Fibroblast of the conjunctiva (primary cell): ENCODE measurements around the gene MACF1.
"Not testable (repeated sequence)": the region's sequence is repeated elsewhere in the genome, so short reads cannot be mapped to it uniquely, and the experiment has no call there.

Experiments
- DNase-seq: peaks from one replicate; pipeline ENCODE4 v3.0.0-alpha.2; 2010; ENCODE audit warnings: low read depth

MACF1 gene

DNA sequence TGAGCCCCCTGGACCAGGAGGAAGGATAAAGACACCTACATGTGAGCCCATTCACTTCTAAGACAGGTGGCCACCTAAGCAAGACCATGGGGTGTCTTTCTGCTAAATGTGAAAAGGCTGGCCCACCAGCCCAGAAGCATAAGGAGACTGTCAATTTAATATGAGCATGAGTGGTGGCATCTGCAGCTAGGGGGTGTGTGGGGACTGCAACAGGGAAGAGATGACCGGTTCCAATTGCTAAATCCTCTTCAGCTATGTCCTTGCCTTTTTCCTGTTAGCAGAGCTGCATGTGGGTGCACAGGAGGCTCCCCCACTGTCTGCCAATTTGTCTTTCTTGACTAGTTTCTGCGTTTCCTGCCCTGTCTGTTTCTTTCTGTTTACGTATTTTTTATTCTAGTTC, 264.7 kb downstream of the MACF1 start:
- no peak for DNase-seq

DNA sequence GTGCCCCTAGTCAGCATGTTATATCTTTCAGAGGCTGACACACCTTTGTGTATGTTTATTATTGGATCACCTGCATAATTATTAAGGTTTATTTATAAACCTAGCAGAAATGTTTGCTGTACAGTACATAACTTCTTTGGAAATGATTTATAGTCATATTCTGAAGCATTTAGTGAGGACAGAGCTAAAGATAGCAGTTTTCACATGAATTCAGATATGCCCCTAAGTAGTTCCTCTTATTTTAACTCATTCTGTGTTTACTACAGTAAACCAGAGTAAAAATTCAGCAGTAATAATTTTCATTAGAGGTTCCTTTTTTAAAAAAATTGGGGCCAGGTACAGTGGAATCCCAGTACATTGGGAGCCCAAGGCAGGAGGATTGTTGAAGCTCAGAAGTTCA, 265.5 kb downstream of the MACF1 start:
- no peak for DNase-seq

DNA sequence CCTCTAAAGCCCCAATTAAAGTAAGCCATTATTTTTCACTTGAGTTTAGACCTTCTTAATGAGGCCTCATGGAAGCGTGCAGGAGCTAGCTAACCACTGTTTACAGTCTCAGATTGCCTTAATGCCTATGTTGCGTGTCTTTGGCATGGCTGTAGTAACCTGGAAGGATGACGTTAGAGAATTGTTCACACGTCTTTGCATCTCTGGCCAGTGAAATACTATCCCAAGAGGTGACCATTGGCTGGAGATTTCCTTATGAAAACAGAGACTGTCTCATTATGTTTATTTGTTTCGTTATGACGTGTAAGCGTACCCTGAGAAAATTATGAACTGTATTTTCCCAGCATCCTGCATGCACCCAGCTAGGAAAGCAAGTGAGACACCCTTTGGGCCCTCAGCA, 268.3 kb downstream of the MACF1 start:
- DNase-seq: no peak

DNA sequence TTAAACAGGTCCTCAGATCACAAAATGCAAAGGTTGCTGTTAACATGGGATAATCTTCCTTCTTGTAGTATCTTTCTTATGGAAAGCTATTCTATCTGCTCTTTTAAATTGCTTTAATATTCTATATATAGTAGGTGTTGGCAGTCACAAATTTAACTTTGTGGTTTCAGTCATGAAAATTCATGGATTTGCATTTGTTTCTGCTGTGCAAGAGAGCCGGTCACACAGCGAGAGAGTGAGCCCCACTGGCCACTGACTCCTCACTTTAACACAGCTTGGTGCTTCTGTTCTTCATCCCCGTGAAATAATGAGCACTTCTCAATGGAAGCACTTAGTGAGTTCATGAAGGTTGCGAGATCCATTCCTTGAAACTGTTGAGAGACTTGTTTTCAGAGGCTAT, 268.8 kb downstream of the MACF1 start:
- no peak for DNase-seq

DNA sequence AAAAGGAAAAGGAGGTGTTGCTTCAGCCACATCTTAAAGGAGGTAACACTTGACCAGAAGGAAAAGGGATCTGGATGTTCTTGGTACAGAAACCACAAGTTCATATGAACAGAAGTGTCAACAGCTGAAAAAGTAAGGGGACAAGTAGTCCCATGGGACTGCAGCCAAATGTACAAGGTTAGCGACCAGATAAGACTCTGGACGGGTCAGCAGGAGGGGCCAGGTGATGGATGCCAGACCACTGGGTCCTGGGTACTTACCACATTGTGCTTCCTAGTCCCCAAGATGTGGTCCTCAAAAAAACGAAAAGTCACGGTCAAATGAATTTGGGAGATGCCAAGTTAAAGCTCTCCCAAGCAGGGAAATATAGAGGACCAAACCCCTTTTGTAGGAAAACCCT, 270.3 kb downstream of the MACF1 start:
- DNase-seq: no peak

DNA sequence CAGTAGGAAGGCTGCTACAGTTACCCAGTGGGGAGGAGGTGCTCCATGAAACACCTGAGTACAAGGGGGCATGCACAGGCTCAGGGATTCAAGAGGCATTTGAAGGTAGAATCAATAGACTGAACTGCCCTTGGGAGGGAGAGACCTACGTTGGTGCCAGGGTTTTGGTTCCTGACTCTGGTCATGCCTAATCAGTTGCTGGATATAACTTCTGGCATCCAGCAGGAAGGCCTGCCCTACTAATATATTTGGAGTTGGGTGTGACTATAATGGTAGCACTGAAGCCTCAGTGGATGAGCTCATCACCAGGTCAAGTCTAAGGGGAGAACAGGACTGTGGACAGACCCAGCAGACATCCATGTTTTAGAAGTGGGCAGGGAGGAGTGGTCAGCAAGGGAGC, 271.1 kb downstream of the MACF1 start:
- not testable (repeated sequence) for DNase-seq

DNA sequence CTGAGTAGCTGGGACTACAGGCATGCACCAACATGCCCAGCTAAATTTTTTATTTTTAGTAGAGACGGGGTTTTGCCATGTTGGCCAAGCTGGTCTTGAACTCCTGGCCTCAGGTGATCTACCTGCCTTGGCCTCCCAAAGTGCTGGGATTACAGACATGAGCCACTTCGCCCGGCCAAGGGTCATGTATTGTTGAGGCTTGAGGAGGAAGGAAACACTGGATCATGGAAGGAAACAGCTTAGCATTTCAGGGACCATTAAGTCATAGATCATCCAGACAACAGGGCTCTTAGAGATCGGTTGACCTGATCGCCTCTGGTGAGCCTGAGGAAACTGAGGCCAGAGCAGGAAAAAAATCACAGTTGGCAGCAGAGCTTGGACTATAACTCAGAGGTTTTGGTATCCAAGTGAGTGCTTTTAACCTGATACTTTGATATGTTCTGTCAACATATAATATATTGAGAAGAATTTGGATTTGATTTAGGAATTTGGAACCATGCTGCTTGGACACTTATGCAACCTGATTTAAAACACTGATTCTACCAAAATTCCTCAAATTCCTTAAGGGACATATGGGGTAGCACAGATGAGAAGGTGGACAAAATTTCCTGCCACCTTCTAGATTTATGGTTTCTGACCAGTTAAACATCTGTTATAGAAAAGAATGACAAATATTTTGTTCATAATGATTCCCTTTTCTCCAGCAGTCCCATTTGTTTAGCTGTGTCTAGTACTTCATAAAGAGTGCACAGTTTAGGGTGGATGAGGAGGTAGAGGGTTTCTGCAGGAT, 273.8 kb downstream of the MACF1 start:
- no peak for DNase-seq

DNA sequence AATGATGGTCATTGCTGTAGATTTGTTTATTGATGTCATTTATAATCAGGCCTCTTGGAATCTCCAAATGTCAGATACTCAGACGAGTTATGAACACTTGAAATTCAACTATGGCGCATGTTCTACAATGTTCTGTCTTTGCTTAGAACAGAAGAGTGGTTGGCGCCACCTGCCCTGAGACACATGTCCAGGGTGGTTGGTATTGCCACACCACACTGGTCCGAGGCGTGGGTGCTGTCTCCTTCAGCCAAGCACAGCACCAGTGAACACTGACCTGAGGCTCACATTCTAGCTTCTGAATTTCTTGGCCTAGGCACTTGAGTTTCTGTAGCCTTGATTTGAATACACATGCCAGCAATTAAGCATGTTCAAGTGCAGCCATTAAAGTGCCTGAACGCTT, 276.8 kb downstream of the MACF1 start:
- DNase-seq: no peak

DNA sequence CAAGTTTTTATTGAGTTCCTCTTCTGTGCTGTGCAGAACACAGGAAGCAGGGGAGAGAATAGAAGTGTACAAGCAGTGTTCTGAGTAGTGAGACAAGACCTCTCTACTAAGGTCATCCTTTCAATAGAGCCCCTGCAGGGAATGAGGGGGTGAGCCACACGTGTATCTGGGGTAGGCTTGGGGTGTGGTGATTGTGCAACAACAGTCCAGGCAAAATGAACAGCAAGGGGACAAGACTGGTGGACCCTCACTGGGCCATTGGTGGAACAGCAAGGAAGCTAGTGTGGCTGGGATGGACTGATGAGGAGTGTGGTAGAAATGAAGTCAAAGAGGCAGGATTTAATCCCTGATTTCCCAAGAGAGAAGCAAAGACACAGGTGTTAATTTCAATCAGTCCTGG, 278.8 kb downstream of the MACF1 start:
- no peak for DNase-seq

DNA sequence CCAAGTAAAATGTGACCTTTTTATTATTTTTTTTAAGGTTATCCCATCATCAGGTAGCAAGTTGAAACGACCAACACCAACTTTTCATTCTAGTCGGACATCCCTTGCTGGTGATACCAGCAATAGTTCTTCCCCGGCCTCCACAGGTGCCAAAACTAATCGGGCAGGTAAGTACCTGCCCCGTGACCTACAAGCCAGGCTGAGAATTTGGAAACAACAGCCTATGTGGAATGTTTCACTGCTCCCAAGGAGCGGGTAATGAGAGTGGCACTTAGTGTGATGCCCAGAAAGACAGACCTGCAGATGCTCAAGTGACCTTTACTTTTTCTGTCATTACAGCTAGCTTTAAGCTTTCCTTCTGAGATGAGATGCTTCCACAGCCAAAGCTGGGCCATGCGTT, 280.1 kb downstream of the MACF1 start:
- no peak for DNase-seq

DNA sequence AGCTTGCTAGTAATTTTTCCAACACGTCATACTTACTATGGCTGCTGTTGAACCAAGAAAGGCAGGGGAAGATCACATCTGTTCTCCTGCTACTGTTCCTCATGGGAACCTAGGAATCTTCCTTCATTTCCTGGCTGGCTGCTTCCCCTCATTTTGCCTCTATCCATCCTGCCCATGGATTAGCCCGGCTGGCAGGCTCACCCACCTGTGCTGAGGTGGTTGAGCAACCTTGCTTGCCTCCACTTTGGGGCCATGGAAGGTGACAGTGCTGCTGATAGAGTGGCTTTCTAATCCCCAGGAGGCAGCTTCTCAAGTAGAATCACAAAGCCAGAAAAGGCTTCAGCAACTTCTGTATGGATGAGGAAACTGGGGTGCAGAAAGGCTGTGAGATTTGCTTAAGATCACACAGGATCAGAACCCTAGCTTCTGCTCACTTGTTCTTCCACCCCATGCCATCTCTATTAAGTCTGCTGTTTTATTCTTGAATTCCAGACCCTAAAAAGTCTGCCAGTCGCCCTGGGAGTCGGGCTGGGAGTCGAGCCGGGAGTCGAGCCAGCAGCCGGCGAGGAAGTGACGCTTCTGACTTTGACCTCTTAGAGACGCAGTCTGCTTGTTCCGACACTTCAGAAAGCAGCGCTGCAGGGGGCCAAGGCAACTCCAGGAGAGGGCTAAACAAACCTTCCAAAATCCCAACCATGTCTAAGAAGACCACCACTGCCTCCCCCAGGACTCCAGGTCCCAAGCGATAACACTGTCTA, 280.7 kb downstream of the MACF1 start:
- no peak for DNase-seq

DNA sequence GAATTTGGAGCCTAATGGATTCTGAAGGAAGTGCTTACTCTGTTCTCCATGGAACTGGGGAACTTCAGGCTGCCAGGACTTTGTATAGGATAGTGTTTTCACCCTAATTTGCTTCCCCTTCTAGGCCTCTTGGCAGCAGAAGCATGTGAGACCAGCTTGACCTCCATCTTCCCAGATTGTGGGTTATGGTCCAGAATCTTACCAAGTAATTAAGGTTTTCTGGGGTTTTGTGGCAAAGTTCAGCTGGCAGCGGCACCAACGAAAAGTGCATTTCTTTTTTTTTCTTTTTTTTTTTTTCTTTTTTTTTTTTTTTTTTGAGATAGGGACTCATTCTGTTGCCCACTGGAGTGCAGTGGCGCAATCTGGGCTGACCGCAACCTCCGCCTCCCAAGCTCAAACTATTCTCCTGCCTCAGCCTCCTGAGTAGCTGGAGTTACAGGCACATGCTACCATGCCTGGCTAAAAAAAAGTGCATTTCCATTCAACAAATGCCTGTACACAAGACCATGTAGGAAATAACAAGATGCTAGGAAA, 283.6 kb downstream of the MACF1 start:
- DNase-seq: no peak

DNA sequence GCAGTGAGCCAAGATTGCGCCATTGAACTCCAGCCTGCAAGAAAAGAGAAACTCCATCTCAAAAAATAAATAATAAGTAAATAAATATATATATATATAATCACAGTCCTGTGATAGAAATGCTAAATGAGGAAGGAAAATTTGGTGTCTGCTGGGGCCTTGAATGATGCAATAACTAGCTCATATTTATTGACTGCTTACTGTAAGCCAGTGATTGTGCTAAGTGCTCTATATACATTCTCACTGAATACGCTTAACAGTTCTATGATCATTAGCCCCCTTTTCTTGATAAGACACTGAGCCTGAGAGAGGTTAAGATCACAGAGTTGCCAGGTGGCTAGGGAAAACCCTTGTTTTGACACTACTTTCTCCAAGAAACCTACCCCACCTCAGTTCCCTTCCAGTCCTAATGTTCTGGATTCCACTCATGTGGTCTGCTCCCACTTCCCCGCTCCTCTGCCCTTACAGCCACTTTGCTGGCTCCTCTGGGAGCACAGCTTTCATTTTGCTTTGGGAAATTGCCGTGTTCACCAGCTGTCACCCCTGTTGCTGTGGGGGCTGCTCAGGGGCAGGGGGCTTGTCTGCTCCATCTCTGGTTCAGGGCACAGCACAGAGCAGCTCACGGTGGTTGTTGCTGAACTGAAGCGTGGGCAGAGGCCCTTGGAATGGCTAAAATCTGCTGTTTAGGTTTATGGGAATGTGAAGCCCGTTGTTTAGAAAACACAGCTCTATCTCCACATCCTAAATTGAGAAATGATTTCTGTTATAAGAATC, 284.5 kb downstream of the MACF1 start:
- DNase-seq: no peak

DNA sequence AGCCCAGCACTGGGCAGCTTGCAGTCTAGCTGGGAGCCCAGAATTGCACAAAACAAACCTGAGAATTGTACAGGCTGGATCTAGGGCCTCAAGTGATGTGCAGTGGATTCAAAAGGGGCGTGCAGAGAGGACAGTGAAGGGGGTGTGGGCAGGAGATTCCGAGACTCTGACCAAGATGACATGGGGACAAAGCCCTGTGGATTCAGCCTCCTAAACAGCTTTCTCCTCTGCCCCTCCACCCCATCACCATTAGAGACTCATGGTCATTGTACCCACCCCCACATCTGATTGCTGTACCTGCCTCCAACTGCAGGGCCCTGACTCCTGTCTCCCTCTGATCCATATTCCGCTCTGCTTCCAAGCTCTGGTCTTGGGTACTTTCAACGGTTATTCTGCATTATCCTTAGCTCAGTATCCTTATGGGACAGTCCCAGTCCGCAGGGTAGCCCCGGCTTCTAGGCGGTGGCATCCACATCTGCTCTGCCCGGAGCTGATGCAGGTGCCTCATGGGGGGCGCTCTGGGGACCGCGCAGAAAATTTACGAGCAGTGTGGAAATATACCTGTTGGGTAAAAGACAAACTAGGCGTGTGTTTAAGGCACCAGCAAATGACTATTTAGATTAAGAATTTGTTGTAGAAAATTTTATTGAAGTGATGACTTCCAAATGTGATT, 285.2 kb downstream of the MACF1 start:
- DNase-seq: no peak

DNA sequence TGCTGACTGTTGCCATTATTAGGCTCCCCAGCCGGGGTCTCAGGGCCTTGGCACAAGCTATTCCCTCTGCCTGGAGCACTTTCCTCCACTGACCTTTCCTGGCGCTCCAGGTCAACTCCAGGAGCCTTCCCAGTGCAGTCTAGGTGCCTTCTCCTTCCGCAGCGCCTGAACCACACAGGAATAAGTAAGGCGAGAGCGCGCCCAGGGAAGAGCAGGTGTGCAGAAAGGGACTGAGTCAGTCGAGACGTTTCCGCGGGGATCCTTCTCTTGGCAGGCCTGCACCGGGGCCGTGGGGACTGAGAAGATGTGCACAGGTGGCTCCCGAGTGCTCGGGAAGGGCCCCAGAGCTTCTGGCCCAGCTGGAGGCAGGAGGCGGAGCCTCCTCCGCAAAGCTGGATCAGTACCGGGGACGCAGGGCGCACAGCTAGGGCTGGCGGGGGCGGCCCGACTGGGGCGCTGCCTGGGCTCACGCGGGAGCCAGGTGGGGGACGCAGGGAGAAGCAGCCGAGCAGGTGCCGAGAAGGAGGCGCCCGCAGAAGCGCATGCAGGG, 286.2 kb downstream of the MACF1 start:
- no peak for DNase-seq

DNA sequence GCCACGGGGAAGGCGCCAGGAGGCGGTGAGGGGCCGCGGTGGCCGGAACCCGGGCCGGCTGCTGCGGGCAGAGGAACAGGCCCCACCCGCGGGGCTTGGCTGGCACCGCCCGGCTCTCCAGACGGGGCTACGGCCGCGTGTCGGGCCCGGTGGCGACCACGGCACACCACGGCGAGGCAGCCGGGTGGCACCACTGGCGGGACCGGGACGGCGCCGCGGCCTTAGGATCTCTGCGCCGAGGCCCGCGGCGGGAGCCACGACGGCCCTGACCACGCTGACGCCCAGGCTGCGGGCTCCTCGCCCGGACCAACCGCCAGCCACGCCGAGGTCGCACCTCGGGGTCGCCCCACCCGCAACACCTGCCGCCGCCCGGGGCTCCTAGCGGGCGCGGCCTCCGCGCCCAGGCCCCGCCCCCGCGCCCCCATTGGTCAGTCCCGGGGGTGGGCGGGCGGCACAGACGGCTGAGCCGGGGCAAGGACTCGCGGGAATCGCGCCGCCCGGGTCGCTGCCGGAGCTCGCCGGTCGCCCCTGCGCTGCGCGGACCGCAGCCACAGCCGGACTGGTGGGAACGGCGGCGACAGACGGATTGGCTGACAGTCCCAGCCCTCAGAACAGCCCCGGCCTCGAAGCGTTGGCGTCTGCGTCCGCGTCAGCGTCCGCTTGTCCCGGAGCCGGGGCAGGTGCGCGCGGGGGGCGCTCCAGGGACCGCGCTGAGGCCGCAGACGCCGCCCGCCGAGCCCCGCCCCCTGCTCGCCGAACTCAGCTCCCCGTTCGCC, 286.8 kb downstream of the MACF1 start, which contains the start of gene BMP8A:
TSS of gene BMP8A (plus strand) at position 491 of the 776 bp plus-strand sequence. CDS start 356 bp downstream, outside the sequence.
- DNase-seq: no peak

DNA sequence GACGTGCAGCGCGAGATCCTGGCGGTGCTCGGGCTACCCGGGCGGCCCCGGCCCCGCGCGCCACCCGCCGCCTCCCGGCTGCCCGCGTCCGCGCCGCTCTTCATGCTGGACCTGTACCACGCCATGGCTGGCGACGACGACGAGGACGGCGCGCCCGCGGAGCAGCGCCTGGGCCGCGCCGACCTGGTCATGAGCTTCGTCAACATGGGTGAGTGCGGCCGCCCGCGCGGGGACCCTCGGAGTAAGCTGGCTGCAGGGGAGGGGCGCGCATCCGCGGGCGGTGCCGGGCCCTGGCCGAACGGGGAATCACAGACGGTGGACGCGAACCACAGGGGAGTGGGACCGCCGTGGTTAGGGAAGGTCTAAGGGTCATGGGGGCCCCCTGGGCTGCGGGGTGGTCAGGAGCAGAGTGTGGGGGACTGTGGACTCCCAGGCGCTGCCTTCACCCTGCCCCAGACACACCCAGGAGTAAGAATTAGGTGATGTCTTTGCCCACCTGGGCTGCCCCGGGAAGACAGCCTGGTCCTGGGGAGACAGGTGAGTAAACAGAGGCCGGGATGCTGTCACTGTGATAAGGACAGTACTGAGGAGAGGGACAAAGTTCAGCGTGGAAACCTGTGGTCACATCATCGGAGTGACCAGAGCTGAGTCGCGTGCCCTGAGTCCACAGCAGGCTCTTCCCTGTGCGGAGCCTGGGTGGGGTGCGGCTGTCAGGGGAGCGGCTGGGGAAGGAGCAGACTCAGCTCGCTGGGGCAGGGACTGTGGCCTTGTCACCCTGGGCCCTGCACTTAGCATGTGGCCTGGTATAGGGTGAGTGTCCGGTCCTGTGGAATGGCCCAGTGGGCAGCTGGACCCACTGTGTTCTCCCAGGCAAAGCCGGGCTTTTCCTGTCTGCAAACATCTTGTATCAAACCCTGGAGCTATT, 287.9 kb downstream of the MACF1 start:
- not testable (repeated sequence) for DNase-seq

DNA sequence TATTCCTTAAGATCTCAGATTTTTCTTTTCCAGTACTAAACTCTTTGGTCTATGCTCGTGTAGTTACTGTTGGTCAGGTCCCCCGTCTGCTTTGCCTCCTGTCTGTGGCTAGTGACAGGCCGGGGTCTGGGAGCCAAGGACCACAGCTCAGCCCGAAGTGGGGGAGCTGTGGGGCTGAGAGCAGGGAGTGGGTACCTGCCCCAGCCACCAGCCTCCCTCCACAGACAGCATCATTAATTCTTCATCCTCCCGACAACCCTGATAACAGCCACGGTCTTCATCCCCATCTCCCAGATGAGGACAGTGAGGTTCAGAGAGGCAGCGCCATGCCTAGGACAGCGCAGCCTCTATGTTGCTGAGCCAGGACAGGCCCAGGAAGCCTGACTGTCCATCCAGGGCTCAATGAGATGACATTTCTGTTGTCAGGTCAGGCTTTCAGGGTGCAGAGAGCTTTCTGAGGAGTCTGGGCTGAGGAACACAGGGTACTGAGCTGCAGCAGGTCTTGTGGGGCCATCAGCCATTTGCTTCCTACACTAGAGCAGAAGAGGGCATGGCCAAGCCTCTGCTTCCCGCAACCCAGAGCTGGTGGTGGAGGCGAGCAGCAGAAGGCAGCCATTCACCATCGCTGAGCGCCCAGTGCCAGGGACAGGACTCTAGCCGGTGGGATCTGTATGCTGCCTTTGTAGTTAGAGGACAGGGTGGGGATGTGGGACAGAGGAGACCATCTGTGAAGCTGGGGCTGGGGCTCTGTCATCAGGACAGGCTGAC, 288.7 kb downstream of the MACF1 start:
- DNase-seq: not testable (repeated sequence)
